ENCODE results near the gene C18orf63.

C18orf63 gene

DNA sequence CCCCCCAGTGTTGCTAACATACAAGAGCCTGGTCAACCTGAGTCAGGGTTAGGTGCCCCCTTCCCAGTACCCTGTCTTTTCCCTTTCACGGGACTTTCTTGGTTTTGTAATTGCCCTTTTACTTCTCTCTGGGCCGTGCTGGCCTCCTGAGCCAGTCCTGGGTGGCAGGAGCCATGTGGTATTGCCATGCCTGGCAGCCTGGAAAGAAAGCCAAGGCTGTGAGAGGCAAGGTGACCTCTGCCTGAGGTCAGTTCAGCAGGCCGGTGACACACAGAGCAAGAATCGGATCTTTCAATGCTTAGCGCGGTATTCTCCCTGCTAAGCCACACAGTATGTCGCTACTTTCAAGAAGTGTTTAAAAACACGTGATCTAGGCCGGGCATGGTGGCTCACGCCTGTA, 52.3 kb downstream of the C18orf63 start:
- TF ChIP-seq, protein P1, sequence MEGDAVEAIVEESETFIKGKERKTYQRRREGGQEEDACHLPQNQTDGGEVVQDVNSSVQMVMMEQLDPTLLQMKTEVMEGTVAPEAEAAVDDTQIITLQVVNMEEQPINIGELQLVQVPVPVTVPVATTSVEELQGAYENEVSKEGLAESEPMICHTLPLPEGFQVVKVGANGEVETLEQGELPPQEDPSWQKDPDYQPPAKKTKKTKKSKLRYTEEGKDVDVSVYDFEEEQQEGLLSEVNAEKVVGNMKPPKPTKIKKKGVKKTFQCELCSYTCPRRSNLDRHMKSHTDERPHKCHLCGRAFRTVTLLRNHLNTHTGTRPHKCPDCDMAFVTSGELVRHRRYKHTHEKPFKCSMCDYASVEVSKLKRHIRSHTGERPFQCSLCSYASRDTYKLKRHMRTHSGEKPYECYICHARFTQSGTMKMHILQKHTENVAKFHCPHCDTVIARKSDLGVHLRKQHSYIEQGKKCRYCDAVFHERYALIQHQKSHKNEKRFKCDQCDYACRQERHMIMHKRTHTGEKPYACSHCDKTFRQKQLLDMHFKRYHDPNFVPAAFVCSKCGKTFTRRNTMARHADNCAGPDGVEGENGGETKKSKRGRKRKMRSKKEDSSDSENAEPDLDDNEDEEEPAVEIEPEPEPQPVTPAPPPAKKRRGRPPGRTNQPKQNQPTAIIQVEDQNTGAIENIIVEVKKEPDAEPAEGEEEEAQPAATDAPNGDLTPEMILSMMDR (IDR thresholded peaks at IDR 0.05) = no peak
- no peak for TF ChIP-seq ZFX (IDR thresholded peaks at IDR 0.05; ENCODE audit: borderline replicate concordance)
- no peak overlapping the region for H3K27ac ChIP-seq

DNA sequence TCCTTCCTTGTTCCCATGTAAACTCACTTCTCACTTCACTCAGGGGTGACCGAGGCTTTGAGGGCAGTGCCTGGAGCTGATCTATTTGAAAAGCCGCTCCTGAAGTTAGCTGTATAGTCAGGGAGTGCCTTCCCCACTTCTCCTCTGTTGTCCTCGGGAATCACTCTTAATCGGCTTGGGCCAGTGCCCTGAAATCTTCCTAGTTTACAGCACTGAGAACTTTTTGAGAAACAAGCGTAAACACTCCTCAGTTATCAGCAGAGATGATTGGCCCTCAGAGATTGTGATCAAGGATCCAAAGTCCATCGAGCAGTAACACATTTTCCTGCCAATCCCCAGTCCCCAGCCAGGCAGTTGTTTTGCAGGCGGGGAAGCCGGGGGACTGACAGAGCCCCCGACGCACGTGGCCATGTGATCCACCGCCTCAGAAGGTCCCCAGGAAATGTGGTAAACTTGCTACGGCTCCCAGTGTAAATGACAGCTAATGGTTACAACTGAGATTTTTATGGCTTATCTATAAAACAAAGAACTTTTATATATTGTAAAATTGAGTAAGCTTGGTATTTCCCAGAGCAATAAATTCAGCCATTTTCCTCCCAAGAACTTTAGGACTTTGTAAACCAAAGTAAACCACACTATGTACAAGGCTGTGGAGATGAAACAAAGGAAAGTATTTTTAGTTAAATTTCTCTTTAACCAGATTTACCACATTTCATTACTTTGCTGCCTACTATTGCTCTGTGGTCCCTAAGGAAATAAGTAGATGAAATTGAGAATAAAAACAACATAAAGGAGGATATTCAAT, 53.5 kb downstream of the C18orf63 start:
- H3K27ac ChIP-seq = no peak overlapping the region
- TF ChIP-seq, protein P1 (IDR thresholded peaks at IDR 0.05) = no peak
- no peak for TF ChIP-seq ZFX (IDR thresholded peaks at IDR 0.05; ENCODE audit: borderline replicate concordance)

DNA sequence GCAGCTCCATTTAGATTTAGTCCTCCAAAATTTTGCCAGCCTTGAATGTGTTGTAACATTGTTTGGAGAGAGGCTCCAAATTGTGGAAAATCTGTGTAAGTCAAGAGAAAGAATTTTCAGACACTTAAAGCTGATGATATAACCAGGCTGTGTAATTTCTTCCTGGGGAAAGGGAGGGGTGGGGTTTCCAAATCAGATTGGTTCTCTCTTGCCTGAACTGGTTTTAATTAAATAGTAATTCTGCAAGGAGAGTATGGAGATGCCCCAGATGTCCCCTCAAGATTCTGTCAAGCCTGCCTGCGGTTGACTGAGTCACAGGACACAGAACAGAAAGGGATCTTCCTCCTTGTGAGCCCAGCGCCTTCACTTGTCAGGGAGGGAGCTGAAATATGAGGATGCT, 54.5 kb downstream of the C18orf63 start:
- no peak for TF ChIP-seq ZFX (IDR thresholded peaks at IDR 0.05; ENCODE audit: borderline replicate concordance)
- TF ChIP-seq, protein P1 (IDR thresholded peaks at IDR 0.05) = no peak
- no peak overlapping the region for H3K27ac ChIP-seq

DNA sequence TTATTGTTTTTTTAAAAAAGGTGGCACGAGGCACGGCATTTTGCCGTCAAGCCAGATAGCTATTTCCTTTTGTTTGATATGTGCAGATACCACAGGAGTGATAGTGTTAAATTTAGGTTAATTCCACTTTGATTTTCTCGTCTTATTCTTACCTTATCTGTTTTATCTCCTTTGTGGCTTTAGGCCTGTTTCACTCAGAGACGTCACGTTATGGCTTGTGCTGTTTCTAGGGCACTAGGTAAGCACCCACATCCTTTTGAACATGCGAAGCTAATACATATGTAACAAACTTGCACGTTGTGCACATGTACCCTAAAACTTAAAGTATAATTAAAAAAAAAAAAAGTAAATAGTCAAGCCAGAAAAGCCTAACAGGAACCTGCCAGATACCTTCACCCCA, 57.8 kb downstream of the C18orf63 start:
- H3K27ac ChIP-seq = no peak overlapping the region
- TF ChIP-seq, protein P1 (IDR thresholded peaks at IDR 0.05) = no peak
- TF ChIP-seq ZFX (IDR thresholded peaks at IDR 0.05; ENCODE audit: borderline replicate concordance) = no peak

DNA sequence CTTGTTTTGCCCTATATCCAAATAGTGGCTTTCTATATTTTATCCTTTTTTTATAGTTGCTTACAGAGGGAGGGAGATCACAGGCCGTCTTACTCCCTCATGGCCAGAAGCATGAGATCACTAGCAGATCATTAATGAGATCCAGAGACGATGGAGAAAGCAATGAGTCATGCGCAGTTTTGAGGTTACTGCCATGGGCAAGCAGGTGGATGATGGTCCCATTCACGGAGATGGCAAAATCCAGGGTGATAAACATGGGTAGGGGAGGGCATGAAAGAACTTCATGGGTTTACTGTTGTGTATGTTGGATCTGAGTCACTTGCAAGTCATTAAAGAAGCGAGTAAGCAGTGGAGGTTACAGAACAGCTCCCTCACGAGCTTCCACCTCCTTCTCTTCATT, 60.4 kb downstream of the C18orf63 start:
- H3K27ac ChIP-seq = no peak overlapping the region
- TF ChIP-seq, protein P1 (IDR thresholded peaks at IDR 0.05) = no peak
- no peak for TF ChIP-seq ZFX (IDR thresholded peaks at IDR 0.05; ENCODE audit: borderline replicate concordance)

DNA sequence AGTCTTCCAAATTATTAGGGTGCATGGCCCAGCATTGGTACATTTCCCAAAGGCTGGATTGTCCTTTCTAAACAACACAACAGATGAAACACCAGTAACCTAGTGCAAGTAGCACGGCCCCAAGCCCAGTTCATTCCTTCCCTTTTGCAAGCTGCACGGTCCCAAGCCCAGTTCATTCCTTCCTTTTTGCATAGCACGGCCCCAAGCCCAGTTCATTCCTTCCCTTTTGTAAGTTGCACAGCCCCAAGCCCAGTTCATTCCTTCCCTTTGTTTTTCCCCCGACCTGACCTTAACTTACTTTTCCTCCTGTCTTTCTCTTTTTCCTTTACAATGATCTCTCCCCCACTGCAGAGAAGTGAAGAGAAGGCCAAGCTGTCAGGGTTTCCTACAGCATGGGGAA, 60.9 kb downstream of the C18orf63 start:
- TF ChIP-seq ZFX (IDR thresholded peaks at IDR 0.05; ENCODE audit: borderline replicate concordance) = no peak
- TF ChIP-seq, protein P1 (IDR thresholded peaks at IDR 0.05) = no peak
- no peak overlapping the region for H3K27ac ChIP-seq

DNA sequence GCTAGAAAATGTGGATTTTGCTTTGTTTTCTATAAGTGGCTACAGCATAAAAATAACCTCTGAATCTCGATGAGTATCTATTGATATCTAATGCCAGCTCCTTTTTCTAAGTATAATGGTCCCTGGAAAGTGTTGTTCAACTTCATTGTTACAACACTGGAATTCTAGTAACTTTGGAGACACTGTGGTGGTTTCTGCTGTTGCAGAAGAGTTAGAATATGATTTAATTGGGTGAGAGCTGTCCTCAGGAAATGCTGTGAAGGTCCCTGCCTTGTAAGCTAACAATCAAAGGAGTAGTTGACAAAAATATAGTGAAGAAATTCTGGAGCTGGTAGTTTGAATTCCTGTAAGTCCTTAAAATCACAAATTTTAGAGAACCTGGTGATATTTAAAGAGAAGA, 62.1 kb downstream of the C18orf63 start:
- TF ChIP-seq ZFX (IDR thresholded peaks at IDR 0.05; ENCODE audit: borderline replicate concordance) = no peak
- TF ChIP-seq, protein P1 (IDR thresholded peaks at IDR 0.05) = no peak
- no peak overlapping the region for H3K27ac ChIP-seq
